Measurements from ENCODE around the gene ICOSLG. TPM values are rescaled to one million over a fixed set of nuclear protein-coding genes. Genes with fewer than 3 reads are reported as not detected.
A peak's percentile ranks its signal among the peaks of the same experiment; 100 is the strongest.
"Not testable (repeated sequence)": the region's sequence is repeated elsewhere in the genome, so short reads cannot be mapped to it uniquely, and the experiment has no call there.

ICOSLG gene
- total RNA-seq, 1 donor from 2014 or later = 8.6 TPM

GRCh38 chr21:44223334-44223733, 17.4 kb downstream of the ICOSLG start:
- DNase-seq (ENCODE audit: low spot score) = not testable (repeated sequence)

DNA sequence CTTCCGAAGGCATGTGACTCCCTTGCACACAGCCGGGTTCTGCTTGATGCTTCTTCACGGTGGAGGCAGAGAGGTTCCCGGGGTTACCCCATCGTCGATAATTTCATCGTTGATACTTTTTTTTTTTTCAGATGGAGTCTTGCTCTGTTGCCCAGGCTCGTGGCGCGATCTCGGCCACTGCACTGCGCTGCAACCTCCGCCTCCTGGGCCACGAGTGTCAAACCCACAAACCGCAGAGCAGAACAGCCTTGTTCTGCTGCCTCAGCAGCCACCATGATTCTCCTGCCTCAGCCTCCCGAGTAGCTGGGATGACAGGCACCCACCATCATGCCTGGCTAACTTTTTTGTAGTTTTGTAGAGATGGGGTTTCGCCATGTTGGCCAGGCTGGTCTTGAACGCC, 20.1 kb downstream of the ICOSLG start:
- DNase-seq (ENCODE audit: low spot score) = not testable (repeated sequence)

DNA sequence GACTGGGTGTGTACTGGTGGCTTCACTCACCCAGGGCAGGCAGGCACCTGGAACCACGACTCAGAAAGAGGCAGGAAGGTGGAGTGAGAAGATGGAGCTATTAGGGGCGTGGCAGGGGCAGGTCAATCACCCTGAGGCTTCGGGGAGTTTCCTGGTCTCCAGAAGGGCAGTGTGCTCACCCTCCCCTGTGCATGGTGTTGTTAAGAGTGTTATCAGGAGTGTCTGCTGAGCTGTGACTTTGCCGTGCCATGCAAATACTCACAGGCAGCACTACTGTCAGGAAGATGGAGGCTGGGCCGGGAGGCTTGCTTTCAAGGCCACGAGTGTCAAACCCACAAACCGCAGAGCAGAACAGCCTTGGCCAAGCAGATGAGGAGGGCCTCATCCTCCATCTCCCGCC, 22.3 kb downstream of the ICOSLG start:
- DNase-seq (ENCODE audit: low spot score) = not testable (repeated sequence)

- not testable (repeated sequence) for DNase-seq (ENCODE audit: low spot score)
These were observed 28.8 kb downstream of the ICOSLG start for GRCh38 chr21:44211978-44212377.

DNA sequence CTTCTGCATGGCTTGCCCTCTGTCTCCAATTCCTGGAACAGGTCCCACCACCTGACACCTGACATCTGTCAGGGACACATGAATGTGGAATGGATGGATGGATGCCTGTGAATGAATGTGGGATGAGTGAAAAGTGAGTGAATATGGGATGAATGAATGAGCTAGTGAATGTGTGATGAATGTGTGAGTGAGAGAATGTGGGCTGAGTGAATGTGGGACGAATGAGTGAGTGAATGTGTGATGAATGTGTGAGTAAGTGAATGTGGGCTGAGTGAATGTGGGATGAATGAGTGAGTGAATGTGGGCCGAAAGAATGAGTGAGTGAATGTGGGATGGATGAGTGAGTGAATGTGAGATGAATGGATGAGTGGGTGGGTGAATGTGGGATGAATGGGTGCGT, 29.2 kb downstream of the ICOSLG start:
- not testable (repeated sequence) for DNase-seq (ENCODE audit: low spot score)

- not testable (repeated sequence) for DNase-seq (ENCODE audit: low spot score)
These were observed 32.7 kb downstream of the ICOSLG start for GRCh38 chr21:44207860-44208646.

DNA sequence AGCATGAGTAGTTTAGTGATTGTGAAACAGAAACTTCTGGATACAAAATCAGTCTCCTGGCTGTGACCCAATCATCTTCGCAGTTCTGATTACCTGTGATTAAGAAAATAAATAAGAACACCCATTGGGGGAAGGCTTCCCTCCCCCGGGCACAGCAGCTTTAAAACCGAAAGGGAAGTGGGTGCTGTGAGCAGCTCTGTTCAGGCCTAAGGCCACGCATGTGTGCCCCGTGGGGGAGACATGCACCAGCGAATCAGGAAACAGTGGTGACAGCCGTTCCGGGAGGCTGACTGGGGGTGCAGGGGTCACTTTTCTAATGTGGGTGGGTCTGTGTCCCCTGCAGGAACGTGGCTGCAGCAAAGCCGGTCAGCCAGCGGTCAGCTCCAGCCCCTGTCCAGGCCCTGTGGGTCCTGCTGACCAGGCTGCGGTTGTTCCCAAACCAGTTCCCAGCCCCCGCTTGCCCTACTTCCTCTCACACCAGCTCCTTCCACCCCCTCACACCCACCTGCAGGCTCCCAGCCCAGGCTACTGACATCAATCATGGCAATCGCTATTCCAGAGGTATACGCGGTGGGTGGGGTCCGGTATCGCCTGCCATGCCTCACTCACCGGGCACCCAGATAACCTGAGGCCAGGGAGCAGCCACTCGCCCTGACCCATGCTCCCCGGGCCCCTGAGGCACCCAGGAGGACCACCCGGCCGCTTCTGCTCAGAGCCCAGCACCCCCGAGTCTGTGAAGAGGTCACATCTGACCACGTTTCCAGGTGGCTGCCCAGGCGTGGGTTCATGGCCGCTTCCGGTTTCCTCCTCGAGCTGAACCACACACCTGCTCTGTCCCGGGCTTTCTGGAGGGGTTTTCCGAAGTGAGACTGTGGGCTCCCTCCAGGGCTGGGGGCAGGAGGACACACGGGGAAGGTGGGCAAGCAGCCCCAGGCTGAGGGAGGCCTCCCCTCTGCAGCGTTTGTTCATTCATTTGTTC, 33.8 kb downstream of the ICOSLG start:
- DNase-seq (ENCODE audit: low spot score) = not testable (repeated sequence)

GRCh38 chr21:44206187-44206586, 34.6 kb downstream of the ICOSLG start:
- not testable (repeated sequence) for DNase-seq (ENCODE audit: low spot score)

- DNase-seq (ENCODE audit: low spot score) = not testable (repeated sequence)
These were observed 38.0 kb downstream of the ICOSLG start for GRCh38 chr21:44202590-44203299.

DNA sequence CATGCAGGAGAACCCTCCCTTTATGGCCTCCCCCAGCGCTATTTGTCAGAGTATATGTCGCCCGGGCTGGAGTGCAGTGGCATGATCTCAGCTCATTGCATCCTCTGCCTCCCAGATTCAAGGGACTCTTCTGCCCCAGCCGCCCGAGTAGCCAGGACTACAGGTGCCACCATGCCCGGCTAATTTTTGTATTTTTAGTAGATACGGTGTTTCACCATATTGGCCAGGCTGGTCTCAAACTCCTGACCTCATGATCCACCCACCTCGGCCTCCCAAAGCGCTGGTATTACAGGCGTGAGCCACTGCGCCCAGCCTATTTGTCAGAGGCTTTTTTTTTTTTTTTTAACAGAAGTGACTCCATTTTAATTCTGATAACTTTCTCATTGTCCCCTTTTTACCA, 40.7 kb downstream of the ICOSLG start:
- not testable (repeated sequence) for DNase-seq (ENCODE audit: low spot score)

DNA sequence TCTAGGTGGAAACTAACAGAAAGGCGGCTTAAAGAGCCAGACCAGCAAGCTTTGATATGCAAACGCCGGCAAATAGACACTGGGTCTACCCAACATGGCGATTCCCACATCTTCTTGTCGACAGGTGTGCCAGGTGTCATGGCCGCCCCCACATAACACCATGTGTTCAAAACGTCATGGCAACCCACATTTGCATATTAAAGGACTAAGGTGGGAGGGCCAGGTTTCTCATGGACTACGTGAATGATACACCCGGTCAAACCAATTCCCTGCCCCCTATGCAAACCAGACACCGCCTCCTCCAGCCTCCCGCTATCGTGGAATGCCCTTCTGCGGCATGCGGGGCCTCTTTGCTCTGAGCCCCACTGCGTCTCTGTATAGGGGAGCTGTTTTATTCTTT, 41.3 kb downstream of the ICOSLG start:
- DNase-seq (ENCODE audit: low spot score) = no peak

DNA sequence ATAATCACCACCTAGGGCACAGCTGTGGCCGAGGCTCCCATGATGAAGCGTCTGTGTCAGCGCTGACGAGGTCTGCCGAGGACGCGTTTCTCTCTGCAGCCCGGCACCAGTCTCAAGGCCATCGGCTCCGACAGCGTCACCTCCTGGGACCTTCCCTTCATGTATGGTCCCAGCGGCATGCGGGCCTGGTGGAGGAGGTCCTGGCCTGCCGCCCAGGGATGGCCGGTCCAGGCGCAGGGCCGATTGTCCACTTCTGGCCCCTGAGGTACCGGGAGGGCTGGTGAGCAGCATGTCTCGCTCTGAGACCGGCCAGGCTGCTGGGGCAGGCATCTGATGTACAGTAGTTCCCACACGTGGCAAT, 43.6 kb downstream of the ICOSLG start:
- DNase-seq (ENCODE audit: low spot score) = not testable (repeated sequence)

GRCh38 chr21:44196212-44197155, 44.3 kb downstream of the ICOSLG start:
- DNase-seq (ENCODE audit: low spot score) = peak; percentile 82

GRCh38 chr21:44194888-44195287, 45.9 kb downstream of the ICOSLG start:
- not testable (repeated sequence) for DNase-seq (ENCODE audit: low spot score)

GRCh38 chr21:44194451-44194850, 46.3 kb downstream of the ICOSLG start:
- not testable (repeated sequence) for DNase-seq (ENCODE audit: low spot score)

- not testable (repeated sequence) for DNase-seq (ENCODE audit: low spot score)
These were observed 47.6 kb downstream of the ICOSLG start for GRCh38 chr21:44193108-44193507.

GRCh38 chr21:44190349-44191271, 50.1 kb downstream of the ICOSLG start:
- DNase-seq (ENCODE audit: low spot score) = not testable (repeated sequence)

DNA sequence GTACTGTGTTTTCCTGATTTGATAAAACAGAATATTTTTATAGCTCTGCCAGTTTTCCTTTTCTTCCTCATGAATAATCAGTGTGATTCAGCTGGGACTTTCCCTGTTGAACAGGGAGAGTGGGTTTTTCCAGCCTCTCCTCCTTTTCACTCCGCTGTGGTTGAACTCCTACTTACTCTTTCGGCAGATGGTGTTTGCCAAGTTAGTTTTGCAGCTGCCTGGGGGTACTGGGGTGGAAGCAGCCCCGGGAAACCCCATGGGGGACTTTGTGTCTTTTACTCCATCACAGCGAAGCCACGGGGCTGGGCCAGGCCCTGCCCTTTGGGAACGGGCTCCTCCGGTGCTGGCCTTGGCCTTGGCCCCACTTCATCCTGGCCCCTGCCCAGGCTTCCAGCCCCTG, 55.9 kb downstream of the ICOSLG start:
- DNase-seq (ENCODE audit: low spot score) = not testable (repeated sequence)

DNA sequence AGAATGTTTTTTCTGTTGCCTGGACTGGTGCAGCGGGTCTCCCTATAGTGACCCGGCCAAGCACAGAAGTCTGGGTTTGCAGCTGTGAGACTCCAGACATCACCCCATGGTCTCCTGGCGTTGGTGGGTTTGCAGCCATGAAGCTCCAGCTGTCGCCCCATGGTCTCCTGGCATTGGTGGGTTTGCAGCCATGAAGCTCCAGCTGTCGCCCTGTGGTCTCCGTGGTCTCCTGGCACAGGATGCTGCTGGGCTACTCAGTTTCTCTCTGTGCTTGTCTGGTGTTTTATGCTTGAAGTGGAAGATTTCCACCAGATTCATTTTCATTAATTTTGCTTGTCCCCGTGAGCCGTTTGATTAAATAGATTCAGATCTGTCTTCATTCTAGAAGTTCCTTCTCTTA, 58.5 kb downstream of the ICOSLG start:
- not testable (repeated sequence) for DNase-seq (ENCODE audit: low spot score)

DNA sequence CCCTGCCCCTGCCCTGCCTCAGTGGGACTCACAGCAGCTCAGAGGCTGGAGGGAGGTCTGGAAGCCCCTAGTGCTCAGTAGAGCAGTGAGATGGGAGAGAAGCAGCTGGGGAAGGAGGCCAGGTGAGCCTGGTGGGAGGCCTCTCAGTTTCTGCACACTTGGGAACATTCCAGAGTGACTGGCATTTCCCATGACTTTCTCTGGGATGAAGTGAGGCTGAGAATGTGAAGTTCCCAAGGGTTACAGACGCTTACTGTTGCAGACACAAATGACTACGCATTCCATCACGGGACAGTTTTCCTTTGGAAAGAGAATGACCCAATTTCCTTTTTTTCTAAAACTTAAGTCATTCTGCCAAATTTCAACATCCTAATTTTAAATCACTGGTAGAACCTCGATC, 59.2 kb downstream of the ICOSLG start:
- DNase-seq (ENCODE audit: low spot score) = not testable (repeated sequence)

Data from mucosa of gallbladder (tissue), 1 donor.